Smooth muscle cell (in vitro differentiated cells): Measurements from ENCODE around the gene HEG1. TPM values are rescaled to one million over a fixed set of nuclear protein-coding genes. Genes with fewer than 3 reads are reported as not detected.

ENCODE experiments used
- DNase-seq: peaks from one replicate; lab custom pipeline; 2025; ENCODE audit not compliant: unreplicated experiment; lab: John Stamatoyannopoulos, UW
- H2AFZ ChIP-seq: fragments of 200-600 bp; sonication (generic); 2 replicates; pipeline ENCODE4 v1.6.0; 2016; ENCODE audit warnings: antibody characterized with exemption, low read depth, mild to moderate bottlenecking
- H3F3A ChIP-seq: fragments of 200-600 bp; sonication (generic); 2 replicates; pipeline ENCODE4 v1.6.0; 2017; ENCODE audit warnings: antibody characterized with exemption, low read depth
- H3K27ac ChIP-seq: fragments of 200-600 bp; sonication (generic); 2 replicates; pipeline ENCODE4 v1.5.1; 2016; ENCODE audit warnings: low read depth, mild to moderate bottlenecking
- H3K27me3 ChIP-seq: fragments of 200-600 bp; sonication (generic); 2 replicates; pipeline ENCODE4 v1.6.1; 2016; ENCODE audit warnings: low read depth, mild to moderate bottlenecking
- H3K36me3 ChIP-seq: fragments of 200-600 bp; sonication (generic); 2 replicates; pipeline ENCODE4 v1.5.1; 2016; ENCODE audit warnings: low read depth
- H3K4me1 ChIP-seq: fragments of 200-600 bp; sonication (generic); 2 replicates; pipeline ENCODE4 v1.5.1; 2016; ENCODE audit warnings: low read depth
- H3K4me2 ChIP-seq: fragments of 200-600 bp; sonication (generic); 2 replicates; pipeline ENCODE4 v1.6.0; 2016; ENCODE audit warnings: mild to moderate bottlenecking
- H3K4me3 ChIP-seq: fragments of 200-600 bp; sonication (generic); 2 replicates; pipeline ENCODE4 v1.5.1; 2016; ENCODE audit warnings: mild to moderate bottlenecking
- H3K79me2 ChIP-seq: fragments of 200-600 bp; sonication (generic); 2 replicates; pipeline ENCODE4 v1.6.0; 2016; ENCODE audit warnings: low read depth, mild to moderate bottlenecking
- H3K9ac ChIP-seq: fragments of 200-600 bp; sonication (generic); 2 replicates; pipeline ENCODE4 v1.6.0; 2016; ENCODE audit warnings: low read depth
- H3K9me3 ChIP-seq: fragments of 200-600 bp; sonication (generic); replicated peaks from 2 replicates; pipeline ENCODE4 v1.5.1; 2016; ENCODE audit warnings: low read depth
- H4K20me1 ChIP-seq: fragments of 200-600 bp; sonication (generic); 2 replicates; pipeline ENCODE4 v1.6.0; 2016; ENCODE audit warnings: low read depth
- CTCF ChIP-seq: fragments of 200-600 bp; sonication (generic); IDR thresholded peaks from 2 replicates; pipeline ENCODE4 v1.5.1; 2017; ENCODE audit warnings: borderline replicate concordance, mild to moderate bottlenecking, antibody characterized with exemption; ENCODE audit not compliant: insufficient read depth, poor library complexity, severe bottlenecking
- WGBS: methylation state at CpG from one replicate; pipeline ENCODE4 v1.1.7; 2016; ENCODE audit warnings: low lambda C conversion rate; 5-methylcytosine and 5-hydroxymethylcytosine counted together
- polyA plus RNA-seq: library from polyadenylated mRNA; unstranded; fragments of >200 nt; fragmentation: Nextera tagmentation; extraction: Ambion mirVana; gene quantifications from 2 replicates; pipeline ENCODE4 v1.2.1, GENCODE V29; 2016
- total RNA-seq: library from RNA; depleted of rRNA; stranded (reverse); fragments of >200 nt; gene quantifications from 2 replicates; pipeline ENCODE4 v1.2.3, GENCODE V29; 2014

The HEG1 gene
- total and polyA plus RNA-seq, 2 experiments from 2014 or later = 28.0 to 50.3 TPM

GRCh38 chr3:125051715-125052581 lies 3.8 kb downstream of the HEG1 start:
- H3K36me3 ChIP-seq = no peaks in the 10 kb centered on the region
- no peak for DNase-seq
- H3K79me2 ChIP-seq = peaks cover 71% of the 10 kb centered on the region
- H3K4me1 ChIP-seq = peaks cover 52% of the 10 kb centered on the region
- 6% methylated on average over 14 of the region's 14 CpGs for WGBS
- H3K27me3 ChIP-seq = no peaks in the 10 kb centered on the region
- H3K9ac ChIP-seq = peak overlapping the region; percentile 34
- H4K20me1 ChIP-seq = peaks cover 81% of the 10 kb centered on the region
- TF ChIP-seq CTCF = no peak
- H3K27ac ChIP-seq = peak overlapping the region; percentile 82
- peak overlapping the region; percentile 92 for H3K4me2 ChIP-seq
- no peak overlapping the region for H2AFZ ChIP-seq
- peak overlapping the region; percentile 10 for H3K4me3 ChIP-seq
- H3F3A ChIP-seq = peaks cover 53% of the 10 kb centered on the region
- H3K9me3 ChIP-seq = no peaks in the 10 kb centered on the region

- Histone ChIP-seq H4K20me1 (peaks cover 88% of the 10 kb centered on the region), H3K4me1 (peaks cover 51% of the 10 kb centered on the region), H2AFZ (no peak overlapping the region), H3F3A (peaks cover 56% of the 10 kb centered on the region), H3K4me2 (peak overlapping the region; percentile 92), H3K27me3 (no peaks in the 10 kb centered on the region), H3K4me3 (no peak overlapping the region), H3K27ac (peak overlapping the region; percentile 82), H3K36me3 (no peaks in the 10 kb centered on the region), H3K9me3 (no peaks in the 10 kb centered on the region), H3K9ac (no peak overlapping the region), H3K79me2 (peaks cover 75% of the 10 kb centered on the region)
- DNase-seq = no peak
- 77% methylated on average over 7 of the region's 7 CpGs for WGBS
- TF ChIP-seq CTCF = no peak
These were observed 4.6 kb downstream of the HEG1 start for GRCh38 chr3:125051205-125051604.

GRCh38 chr3:125050488-125051090 lies 5.2 kb downstream of the HEG1 start:
- Histone ChIP-seq H3F3A (peaks cover 58% of the 10 kb centered on the region), H3K4me1 (peaks cover 52% of the 10 kb centered on the region), H3K4me3 (no peak overlapping the region), H3K79me2 (peaks cover 79% of the 10 kb centered on the region), H3K9ac (no peak overlapping the region), H3K27ac (peak overlapping the region; percentile 82), H4K20me1 (peaks cover 93% of the 10 kb centered on the region), H2AFZ (no peak overlapping the region), H3K36me3 (no peaks in the 10 kb centered on the region), H3K27me3 (no peaks in the 10 kb centered on the region), H3K9me3 (no peaks in the 10 kb centered on the region), H3K4me2 (peak overlapping the region; percentile 92)
- WGBS = 52% methylated on average over 6 of the region's 6 CpGs
- no peak for TF ChIP-seq CTCF
- no peak for DNase-seq
